GM21723 (cell line): ENCODE data around the gene SLC9C1.

Source experiments
- ATAC-seq: cut with Tn5 transposase; IDR thresholded peaks from one replicate; pipeline ENCODE4 v1.9.1; 2021; ENCODE audit warnings: mild to moderate bottlenecking, moderate library complexity; ENCODE audit not compliant: unreplicated experiment

Gene SLC9C1

DNA sequence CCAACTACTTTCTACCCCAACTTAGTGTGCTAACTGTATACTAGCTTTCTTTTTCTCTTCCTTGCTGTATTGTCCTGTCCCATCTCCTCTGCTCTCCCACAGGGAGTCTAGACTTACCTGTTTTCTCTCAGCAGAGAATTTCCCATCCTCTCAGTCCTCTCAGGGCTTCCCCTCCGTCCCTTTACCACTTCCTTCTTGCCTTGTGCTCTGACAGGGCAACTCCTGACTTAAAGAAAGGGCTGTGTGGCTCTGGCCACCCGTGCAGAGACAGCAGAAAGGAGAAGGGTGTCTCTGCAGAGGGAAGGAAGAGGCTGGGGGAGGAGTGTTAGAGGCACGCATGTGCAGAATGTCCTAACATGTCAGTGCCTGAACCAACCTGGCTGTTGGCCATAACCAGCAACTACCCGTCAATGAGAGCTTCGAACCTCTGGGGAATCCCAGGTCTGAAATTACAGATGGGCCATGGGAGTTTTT is 161.0 kb downstream of the SLC9C1 start, which contains the start of gene GCSAM:
TSS of gene GCSAM (minus strand) at position 274 of the 474 bp plus-strand sequence. CDS start at position 146, 128 bp downstream.
- ATAC-seq = peak; percentile 68

GRCh38 chr3:112132554-112132953 is 161.5 kb downstream of the SLC9C1 start:
- peak; percentile 0 for ATAC-seq

- no peak for ATAC-seq
Measured at GRCh38 chr3:112132088-112132487, 161.9 kb downstream of the SLC9C1 start.

DNA sequence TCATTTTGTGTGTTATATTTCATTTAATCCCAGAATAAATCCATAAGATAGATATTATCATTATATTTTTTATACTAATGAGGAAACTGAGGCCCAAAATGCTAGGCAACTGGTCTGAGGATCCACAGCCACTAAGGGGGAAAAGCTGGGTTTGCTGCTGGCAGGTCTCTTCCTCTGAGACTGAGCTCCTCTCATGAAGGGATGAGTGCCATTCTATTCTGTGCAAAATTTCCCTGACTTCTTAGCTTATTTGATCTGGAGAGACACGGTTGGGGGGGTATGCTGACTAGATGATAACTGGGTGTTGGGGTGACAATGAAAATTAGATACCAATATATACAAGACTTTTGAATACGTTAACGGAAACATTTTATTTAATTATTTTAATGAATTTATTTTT is 162.9 kb downstream of the SLC9C1 start:
- no peak for ATAC-seq

GRCh38 chr3:112130638-112130993 is 163.4 kb downstream of the SLC9C1 start:
- no peak for ATAC-seq

DNA sequence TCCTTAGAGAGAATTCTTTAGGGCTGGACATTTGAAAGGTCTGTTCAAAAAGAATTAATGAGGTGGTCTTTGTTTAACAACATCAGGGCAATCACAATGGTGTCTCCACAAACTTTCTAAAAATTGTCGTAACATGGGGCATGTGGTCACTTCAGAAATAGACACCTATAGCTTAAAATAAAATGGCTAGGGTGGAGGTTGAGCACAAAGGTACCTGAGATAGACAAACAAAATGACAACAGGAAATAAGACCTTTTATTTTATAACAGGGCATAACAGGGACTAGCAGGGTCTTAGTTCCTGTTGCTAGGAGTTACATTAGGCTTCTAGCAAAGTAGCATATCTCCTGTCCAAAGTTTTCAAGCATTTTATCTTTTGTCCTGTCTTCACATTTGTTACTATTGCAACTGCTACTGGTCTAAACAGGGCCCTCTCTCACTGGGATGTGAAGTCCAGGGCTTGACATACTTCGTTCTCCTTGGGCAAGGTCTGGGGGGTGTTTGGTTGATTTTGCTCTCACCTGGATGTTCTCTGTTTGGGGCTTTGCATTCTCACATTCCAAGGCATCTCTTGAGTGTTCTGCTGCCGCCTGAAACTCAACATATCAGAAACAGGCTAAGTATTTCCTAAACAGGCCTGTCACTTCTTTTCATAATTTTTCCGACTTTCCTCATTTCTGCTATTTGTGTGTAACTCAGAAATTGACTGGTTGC is 163.9 kb downstream of the SLC9C1 start:
- ATAC-seq = no peak

GRCh38 chr3:112128843-112129727 is 164.9 kb downstream of the SLC9C1 start:
- ATAC-seq = peak; percentile 50

DNA sequence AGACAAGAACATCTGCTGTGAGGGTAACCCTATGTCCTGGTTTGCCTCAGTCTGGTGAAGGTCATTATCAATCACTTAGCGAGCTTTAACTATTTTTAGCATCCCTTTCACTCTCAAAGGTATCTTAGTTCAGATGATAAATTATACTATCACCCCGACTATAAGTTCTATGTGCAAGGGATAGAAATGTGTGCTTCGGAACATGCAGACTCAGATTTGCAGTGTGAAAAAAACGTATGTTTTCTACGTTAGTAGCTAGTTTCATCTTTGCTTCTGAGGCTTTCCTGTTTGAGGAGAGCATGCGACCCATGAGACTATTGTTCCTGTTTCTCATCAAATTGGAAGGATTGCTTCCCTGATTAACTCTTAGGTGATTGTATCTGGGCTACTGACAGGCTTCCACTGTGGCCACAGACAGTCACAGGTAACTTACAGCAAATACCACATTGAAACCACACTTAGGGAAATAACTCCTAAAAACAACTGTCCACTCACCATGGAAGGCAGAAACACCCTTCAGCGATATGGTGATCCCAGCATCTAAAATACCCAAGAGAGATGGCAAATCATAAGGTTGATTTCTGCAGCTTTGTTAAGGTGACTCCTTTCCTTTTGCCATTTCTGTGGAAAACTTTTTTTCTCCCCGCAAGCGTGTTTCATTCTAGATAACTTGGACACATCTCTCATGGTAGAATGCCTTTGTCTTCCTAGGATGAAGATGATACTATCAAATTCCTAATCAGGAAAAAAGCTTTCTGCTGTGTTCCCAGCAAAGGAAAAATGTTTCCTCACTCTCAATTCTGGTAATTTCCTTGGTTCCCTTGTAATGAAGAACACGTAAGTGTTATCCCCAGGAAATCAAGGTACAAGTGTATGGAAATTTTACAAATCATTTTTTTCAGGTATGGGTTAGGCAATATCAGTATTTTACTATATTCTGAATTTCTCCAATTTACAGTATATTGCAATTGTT is 166.2 kb downstream of the SLC9C1 start:
- no peak for ATAC-seq

DNA sequence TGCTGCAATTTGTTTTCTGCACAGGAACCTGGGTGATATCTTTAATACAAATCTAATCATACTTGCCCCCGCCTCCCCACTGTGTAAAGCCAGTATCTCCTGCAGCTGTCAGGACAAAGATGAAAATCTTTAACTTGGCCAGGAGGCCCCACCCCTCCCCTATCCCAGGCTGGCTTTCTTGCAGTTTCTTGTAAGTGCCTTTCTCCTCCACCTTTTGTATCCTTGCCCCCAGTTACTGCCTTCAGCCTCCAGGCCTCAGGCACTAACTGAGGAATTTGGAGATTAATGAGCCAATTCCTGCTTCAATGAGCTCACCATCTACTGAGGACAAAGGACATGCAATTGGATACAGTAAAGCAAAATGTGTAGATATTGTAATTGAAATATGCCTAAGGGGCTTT is 167.5 kb downstream of the SLC9C1 start:
- ATAC-seq = no peak

DNA sequence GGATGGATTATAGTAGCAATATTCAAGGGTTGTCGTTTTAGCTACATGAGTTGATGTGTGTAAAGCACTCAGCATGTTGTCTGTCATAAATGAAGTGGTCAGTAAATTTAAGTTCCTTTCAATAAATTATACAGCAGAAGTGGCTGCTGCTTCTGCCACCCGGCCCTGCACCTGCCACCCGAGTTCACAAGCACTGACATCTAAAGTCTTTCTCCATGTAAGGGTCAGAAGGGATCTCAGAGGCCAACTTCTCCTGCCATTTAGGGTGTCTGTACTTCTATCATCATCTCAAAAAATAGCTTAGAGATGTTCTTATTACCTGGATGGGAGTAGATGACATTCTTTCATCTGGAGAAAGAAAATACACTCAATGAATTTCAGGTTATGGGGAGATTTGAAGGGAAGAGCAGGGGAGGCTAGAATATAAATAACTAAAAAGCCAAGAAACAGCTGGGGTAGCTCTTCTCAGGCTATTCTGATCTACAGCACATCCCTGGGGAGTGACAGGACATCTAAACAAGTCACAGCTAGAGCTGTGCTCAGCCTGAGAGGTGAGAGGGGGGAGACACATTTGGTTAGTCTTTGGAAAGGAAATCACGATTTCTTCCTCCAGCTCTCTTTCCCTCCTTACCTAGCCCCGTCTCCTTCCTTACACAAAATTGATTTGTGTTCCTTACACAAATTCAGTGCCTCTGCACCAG is 169.0 kb downstream of the SLC9C1 start:
- ATAC-seq = no peak

DNA sequence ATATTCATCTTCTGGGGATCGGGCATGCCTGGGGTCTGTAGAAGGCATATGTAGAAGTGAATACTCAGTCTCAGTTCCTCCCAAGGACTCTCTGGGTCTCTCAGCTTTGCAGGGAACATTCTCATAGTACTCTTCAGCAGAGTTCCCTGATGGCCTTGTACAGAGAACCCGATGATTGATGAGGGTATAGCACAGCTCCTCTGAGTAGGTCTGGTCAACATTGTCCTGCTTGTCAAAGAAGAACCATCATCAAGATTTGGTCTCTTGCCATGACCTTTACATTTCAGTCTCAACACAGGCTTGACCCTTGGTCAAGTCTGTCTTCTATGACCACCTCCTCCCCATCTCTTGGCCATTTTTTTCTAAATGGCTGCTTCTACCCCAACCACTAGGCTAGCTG is 170.5 kb downstream of the SLC9C1 start:
- peak; percentile 39 for ATAC-seq

DNA sequence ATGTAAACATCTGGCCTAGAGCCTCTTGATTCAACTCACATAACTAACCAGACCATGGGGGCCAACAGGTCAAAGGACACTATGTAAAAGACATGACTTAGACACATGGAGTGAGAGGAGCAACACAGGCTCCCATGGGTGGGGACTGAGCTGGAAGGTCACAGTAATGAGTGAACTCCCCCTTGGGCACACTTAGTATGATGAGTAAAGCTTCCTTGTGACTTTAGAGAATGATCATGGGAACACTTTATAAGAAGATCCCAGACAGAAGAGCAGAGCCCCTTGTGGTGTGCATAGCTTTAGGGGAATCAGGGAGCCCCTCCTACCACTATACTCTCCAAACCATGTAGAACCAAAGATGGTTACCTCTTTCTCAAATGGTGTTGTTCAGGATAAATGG is 171.1 kb downstream of the SLC9C1 start:
- no peak for ATAC-seq

GRCh38 chr3:112121577-112122547 is 172.2 kb downstream of the SLC9C1 start:
- no peak for ATAC-seq

- ATAC-seq = peak; percentile 31
Measured at GRCh38 chr3:112119962-112120836, 173.8 kb downstream of the SLC9C1 start.

DNA sequence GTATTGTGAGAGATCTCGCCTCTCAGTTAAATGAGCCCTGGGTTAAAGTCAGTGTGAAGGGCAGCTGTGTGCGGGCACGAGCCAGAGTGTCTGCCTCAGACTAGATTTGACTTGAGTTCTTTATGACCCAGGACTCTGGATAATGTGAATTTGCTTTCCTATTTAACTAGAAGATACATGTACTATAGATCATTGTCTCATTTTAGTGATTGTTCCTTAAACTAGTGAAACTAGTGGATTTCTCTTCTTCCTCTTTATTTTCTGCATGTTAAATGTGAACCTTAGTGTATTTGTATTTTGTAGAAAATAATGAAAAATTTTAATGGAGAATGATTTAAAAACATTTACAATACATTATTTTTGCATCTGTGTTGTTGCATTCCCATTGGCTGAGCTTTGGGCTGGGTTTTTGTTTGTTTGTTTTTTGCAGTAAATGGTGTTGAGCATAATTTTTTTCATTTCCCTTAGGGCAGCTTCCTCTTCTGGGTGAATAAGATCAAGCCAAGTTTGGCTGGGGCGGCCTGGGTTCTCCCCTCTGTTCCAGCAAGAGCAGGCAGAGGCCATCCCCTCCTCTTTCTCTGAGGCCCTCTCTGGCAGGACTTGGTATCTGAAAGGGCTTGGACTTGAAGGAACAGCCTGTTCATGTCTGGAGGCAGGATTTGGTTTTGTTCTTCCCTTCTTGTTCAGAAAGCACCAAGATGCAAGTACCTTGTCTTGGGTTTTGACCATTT is 176.0 kb downstream of the SLC9C1 start:
- ATAC-seq = peak; percentile 11

- no peak for ATAC-seq
Measured at GRCh38 chr3:112117415-112117814, 176.6 kb downstream of the SLC9C1 start.

DNA sequence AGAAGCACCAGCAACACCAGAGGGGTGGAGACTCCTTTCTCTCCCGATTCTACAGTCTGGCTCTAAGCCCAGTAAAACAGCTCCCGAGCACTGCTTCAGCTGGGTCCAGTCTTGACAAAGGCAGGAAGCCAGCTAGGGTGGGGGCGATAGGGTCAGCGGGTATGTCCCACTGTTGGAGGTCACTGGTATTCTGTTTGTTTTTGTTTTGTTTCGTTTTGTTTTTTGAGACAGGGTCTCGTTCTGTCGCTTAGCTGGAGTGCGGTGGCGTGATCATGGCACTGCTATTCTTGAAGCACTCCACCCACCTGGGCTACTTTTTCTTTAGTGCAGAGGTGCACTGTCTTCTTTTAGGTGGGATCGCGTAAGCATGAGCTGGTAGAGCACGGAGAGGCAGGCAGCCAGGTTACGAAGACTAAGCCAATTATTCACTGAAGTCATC is 177.2 kb downstream of the SLC9C1 start:
- ATAC-seq = no peak
